ENCODE data around the gene SLC66A2.
"Not testable (repeated sequence)": the region's sequence is repeated elsewhere in the genome, so short reads cannot be mapped to it uniquely, and the experiment has no call there.

Gene SLC66A2

DNA sequence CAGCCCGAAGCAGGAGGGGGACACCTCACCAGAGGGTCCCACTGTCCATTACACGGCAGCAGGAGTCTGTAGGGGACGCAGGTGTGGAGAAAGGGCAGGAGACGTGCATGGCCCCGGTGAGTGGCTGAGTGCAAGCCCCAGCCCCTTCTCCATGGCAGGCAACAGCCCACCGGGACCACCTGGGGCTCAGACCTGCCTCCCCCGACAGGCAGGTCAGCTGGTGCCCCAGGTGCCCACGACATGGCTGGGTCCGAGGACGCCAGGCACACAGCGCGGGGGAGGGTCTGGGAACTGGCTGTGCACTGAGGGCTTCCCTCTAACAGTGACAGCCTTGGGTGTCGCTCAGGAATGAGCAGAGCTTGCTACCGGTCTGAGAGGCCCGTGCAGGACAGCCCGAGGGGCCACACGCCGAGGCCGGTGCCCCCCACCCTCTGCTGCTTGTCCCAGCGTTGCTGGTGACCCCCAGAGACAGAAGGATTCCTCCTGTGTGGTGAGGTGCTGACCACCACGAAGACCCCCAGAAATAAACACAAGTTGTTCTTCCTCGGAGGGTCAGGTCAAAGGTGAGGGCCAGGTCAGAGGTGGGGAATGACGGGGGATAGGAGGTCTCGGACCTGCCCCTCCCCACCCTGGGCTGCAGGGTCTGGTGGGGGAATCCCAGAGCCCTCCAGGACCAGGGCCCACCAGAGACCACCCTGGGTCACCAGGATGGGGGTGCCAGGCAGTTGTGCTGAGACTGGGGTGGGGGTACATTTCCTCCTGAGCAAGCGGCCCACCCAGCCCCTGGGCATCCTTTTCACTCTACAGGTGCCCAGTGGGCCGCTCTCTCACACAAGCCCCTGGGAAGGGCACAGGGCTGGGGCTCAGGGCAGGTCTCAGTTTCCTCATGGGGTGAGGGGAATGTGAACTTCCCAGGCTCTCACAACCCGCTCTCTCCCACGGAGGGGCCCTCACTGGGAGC is 50.6 kb downstream of the SLC66A2 start:
- no peak for DNase-seq

DNA sequence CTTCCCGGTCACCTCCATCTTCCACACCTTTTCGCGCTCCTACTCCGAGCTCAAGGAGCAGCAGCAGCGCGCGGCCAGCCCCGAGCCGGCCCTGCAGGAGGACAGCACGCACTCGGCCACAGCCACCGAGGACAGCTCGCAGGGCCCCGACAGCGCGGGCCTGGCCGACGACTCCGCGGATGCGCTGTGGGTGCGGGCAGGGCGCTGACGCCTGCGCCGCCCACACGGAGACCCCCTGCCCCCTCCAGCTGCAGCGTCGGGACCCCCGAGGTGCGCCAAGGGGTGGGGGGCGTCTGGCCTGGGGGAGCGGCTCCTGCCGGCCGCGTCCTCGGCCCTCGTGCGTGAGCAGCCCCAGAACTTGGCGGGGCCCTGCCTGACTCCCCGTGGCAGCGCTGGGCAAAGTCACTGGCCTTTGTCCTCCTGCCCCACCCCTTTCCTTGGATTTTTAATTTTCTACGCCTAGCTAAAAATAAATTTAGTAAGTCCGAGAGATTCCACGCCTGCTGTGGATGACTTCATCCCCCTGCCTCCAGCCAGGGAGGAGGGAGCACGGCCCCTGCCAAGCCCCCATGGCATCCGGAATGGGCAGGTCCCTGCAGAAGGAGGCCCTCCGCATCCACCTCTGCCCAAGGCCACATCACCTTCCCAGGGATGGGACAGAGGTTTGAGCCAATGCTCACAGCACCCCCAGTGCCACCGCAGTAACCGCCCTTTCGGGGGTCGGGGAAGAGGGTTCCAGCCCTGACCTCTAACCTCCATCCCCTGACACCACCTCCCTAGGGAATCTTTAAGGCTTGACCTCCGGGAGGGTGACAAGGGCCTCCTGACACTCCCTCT is 51.6 kb downstream of the SLC66A2 start:
- no peak for DNase-seq

DNA sequence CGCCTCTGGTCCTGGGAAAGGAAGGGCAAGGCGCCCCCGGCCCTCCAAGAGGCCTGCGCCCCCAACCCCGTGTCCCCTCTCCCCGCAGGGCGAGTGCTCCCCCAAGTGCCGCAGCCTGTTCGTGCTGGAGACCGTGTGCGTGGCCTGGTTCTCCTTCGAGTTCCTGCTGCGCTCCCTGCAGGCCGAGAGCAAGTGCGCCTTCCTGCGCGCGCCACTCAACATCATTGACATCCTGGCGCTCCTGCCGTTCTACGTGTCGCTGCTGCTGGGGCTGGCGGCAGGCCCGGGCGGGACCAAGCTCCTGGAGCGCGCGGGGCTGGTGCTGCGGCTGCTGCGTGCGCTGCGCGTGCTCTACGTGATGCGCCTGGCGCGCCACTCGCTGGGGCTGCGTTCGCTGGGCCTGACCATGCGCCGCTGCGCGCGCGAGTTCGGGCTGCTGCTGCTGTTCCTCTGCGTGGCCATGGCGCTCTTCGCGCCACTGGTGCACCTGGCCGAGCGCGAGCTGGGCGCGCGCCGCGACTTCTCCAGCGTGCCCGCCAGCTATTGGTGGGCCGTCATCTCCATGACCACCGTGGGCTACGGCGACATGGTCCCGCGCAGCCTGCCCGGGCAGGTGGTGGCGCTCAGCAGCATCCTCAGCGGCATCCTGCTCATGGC is 52.4 kb downstream of the SLC66A2 start:
- no peak for DNase-seq

DNA sequence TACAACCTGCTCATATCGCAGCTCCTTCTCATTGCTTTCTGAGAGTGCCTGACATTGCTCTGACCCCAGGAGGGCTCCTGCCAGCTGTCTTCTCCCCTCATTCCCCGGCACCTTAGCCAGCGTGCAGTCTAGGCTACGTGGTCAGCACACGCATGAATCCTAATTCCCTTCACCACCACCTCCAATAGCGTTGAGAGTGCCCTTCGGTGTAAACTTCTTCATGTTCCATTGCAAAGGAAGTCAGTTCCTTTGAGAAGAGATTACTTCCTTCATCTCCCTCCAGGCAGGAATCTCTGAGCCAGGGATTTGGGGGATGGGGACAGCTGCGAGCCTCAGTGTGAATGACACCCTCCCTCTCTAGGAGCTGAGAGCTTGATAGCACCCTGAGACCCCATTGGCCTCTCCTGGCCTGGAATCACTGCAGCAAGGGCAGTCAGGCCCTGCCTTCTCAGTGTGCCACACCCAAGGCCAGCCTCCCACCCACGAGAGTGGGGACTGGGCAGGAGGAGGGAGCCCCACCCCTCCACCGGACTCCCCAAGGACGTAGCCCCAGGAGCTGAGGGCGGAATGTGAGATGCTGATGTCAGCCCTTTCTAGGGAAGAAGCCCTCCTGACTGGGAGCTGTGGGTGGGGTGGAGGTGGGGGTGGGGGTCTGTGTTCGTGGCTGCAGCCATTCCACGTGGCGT is 53.4 kb downstream of the SLC66A2 start:
- no peak for DNase-seq

DNA sequence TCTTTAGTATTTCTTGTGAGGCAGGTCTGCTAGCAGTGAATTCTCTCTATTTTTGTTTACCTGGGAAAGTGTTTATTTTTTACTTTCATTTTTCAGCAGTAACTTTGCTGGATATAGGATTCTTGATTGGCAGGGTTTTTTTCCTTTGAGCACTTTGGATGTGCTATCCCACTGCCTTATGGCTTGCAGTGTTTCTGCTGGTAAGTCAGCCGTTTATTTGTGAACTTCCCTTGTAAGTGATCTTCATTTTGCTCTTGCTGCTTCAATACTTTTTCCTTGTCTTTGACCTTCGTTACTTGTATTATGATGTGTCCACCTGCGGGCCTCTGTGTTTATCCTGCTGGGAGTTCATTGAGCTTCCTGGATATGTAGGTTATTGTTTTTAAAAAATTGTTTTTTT is 54.7 kb downstream of the SLC66A2 start:
- DNase-seq, result no peak

DNA sequence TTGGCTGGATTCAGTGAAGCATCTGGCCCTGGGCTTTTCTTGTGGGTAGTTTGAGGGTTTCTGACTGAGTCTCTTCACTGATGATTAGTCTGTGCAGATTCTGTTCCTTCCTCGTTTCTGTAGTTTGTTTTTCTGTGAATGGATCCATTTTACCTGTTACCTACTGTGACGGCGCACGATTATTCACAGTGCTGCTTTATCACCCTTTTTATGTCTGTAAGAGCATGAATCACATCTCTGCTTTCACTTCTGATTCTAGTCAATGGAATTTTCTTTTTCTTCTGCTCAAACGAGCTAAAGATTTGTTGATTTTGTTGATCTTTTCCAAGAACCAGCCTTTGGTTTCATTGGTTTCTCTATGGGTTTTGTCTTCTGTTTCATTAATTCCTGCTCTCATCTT is 60.8 kb downstream of the SLC66A2 start:
- DNase-seq, result no peak

DNA sequence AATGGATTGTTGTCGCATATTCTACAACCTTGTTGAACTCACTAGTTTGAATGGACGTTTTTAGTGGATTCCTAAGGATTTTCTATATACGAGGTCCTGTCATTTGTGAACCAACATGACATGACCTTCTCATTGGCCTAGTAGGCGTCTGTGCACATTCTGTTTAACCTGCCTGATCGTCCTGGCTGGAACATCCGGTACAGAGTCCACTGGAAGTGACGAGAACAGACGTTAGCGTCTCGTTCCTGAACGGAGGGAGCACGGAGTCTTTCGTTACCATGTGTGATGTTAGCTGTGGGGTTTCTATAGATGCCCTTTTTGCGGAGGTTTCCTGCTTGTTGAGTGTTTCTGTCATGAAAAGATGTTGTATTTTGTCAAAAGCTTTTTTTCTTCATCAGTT is 61.9 kb downstream of the SLC66A2 start:
- no peak for DNase-seq

DNA sequence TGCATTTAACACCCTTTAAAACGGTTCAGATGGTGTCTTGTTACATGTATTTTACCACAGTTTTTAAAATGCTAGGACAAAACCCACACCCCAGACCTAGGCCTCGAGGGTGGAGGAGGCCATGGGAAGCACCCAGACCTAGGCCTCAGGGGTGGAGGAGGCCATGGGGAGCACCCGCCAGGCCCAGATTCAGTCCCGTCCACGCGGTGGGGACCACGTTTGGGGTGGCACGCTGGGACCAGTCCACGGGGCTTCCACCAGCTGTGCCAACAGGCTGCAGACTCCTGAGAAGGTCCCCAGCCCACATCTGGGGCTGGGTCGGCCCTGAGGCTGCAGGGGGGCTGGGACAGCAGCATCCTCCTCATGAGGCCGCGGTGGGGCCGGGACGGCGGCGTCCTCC is 63.4 kb downstream of the SLC66A2 start:
- no peak for DNase-seq

DNA sequence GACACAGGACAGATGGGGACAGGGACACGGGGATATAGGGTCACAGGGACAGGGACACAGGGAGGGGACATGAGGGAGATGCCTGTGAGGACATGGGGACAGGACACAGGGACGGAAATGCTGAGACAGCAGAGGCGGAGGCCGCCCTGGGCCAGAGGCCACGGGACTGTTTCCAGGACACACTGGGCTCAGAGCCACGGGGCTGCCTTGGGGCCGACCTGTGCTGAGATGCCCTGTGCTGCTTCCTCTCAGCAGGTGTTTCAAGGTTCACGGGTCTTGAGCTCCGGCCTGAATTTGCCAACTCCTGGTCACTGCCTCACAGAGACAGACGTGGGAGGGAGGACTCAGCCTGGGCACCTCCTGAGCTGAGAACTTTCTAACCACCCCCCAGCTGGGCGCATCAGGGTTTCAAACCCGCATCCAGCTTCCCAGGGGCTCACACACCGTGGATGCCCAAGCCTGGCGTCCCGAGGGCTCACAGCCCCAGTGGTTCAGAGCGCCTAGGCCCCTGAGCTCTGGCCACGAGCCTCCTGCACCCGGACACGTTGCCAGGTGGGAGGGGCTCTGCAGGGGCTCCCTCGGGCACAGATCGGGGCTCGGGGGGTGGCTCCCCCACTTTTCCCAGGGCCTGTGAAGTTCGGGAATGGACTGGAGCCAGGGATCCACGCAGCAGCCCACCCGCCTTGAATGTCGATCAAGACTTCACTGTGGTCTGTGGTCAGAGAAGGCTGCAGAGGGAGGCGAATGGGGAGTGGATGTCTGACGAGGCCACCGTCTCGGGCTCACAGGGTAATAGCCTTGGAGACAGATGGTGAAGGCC is 64.1 kb downstream of the SLC66A2 start:
- DNase-seq, result no peak

DNA sequence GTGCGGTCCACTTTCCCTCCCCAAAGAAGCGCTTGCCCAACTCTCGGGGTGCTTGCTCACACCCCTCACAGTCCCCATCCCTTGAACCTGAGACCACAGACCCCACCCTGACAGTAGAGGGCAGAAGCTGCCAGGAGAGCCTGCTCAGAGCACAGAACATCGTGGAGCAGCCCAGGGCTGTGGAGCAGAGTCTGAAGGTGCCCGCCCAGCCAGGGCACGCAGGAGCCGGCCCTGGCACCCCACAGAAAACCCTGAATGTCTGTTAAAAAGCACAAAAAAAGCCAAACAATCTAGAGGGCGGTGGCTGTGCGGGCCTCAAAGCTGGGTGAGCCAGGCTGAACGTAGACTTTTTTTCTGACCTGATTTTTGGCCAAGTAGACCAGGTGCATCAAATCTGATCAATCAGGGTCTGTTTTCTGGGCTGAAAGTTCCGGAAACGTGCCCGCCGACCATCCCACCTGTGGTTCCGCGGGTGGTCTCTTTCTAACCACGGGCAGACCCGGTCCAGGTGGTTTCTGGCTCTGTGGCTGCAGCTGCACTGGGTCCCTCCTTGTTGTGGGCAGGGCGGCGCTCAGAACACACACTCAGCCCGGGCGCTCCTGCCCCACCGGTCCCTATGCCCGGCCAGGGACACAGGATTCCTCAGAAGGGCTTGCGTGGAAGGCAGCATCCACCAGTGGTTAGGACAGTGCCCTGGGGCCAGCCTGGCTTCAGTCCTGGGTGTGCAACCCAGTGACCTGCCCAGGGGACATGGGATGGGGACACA is 66.3 kb downstream of the SLC66A2 start:
- DNase-seq, result no peak

DNA sequence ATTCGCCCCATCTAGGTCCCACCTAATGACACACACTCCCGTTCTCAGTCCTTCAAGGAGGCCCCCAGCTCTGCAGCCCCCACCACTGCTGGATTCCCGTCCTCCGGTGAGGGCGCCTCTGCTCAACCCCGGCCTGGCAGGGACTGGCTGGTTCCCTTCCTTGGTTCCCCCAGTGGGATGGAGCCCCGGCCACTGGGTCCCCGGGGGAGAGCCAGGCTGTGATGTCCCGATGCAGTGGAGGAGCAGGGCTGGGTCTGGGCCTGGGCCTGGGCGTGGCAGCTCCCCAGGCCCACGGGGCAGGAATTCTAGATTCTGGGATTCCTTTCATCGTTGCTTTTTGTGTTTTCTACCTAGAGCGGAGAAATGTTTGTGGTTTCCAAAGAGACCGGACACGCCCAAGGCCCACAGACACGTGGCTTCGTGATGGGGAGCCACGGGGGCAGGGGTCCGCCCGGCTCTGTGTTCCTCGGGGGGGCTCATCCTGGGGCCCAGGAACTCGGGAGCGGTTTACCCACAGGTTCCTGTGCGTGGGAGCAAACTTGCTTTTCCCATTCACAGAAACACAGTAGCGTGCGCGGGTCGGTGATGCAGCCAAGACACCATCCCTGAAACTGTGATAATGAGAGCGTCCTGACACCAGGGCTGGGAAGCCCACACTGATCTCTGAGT is 67.0 kb downstream of the SLC66A2 start:
- DNase-seq, result no peak

DNA sequence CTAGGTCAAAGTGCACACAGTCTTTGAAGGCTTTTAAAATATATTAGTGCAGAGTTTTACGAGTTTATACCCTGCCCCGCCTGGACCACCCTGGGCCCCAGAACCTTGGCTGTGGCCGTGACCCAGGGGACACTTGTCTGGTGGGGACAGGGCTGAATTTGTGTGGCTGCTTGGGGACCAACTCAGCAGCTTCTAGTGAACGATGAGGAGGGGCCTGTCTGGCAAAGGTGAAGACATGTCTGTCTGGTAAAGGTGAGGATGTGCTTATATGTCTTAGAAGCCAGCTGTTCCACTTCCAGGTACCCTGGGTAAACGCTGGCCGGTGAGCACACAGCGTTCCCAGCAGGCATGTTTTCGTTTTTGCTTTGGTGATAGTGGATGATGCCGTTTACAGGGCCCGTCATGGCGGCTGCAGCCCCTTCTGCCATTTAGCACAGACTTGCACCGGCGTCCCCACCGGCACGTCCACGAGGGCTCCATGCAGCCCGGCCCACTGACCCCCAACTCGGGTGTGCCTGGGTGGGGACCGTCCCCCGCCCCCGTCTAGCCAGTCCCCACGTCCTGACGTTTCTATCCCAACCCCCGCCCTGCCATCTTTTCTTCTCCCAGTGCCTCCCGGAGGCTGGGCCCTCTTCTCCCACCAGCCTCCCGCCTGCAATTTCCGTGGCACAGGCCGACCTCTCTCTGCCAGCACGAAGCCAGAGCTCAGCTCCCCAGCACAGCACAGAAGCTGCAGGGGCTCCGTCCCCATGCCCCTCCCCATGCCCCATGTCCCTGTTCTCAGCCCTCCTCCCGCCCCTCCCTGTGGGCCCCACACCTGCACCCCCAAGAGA is 67.8 kb downstream of the SLC66A2 start:
- DNase-seq, result no peak

DNA sequence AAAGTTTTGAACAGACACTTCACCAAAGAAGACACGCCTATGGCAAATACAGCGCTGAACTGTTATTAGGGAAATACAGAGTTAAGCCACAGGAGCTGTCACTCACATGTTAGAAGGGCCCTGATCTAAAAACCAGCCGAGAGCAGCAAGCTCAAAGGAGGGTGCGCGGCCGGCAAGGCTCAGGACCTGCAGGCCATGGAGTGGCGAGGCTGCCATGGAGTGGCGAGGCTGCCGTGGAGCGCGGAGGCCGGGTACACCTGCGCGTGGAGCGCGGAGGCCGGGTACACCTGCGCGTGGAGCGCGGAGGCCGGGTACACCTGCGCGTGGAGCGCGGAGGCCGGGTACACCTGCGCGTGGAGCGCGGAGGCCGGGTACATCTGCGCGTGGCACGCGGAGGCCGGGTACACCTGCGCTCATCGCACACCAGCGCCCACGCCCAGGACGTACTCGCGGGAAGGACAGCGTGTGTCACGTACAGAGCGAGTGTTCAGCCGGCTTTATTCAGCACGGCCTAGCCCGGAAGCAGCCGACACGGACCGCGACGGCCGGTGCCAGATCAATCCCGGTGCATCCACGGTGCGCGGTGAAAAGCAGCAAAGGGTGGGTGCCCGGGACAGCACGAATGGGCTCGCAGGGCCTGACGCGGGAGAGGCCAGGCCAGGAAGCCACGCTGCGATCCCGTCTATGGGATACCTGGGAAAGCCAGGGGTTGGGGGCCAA is 68.8 kb downstream of the SLC66A2 start:
- no peak for DNase-seq

DNA sequence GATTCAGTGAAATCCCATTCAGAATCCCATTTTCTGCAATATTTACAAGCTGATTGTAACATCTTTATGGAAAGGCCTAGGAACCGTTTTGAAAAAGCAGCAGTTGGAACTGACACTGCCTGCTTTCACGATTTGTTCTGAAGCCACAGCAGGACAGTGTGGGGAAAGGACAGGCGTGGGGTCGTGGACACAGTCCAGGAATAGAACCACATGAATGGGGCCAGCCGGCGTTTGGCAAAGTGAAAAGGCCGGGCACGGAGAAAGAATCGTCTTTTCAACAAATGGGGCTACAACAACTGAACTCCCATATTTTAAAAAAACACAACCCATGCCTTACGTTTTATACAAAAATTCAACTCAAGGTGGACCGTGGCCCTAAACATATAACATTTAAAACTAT is 69.8 kb downstream of the SLC66A2 start:
- no peak for DNase-seq

DNA sequence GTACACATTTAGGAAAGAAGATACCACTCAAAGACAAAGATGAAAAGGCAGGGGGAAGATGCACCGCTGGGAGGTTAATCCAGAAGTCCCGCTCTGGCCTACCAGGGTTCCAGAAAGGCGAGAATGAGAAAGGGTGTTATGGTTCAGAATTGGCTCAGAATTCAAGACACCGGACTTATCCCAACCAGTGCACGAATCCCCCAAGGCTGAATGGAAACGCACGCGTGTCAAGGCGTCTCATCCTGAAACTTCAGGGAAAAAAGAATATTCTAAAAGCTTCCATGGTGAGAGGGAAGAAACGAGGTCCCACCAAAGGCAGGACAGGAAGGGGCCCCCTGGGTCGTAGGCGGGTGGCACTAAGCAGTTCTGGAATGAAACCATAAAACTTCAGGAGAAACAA is 71.9 kb downstream of the SLC66A2 start:
- DNase-seq, result no peak

DNA sequence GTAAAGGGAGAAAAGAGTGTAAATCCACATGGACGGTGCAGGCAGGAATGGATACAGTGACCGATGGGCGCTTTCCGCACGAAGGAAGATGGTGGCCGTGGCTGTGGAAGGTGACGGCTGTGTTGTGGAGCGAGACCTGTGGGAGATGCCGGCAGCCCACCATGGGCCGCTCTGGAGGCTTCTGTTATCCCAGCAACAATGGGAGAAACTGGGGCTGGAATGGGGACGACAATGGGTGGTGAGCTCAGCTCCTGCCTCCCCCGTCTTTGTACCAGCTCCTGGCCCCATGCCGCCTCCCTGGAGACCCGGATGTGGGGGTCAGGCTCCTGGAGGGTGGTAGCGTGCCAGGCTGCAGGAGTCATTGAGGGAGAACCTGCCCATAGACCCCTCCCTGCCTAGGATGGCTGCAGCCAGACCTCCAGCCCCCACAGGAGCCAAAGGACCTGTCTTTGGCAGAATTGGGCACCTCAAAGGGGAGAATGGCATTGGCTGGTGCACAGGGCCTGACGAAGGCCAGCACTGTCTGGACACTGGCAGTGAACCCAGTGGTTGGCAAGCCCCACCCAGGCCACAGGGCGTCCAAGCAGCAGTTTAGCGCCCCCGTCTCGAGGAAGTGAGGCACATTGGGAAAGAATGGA is 72.6 kb downstream of the SLC66A2 start:
- no peak for DNase-seq

DNA sequence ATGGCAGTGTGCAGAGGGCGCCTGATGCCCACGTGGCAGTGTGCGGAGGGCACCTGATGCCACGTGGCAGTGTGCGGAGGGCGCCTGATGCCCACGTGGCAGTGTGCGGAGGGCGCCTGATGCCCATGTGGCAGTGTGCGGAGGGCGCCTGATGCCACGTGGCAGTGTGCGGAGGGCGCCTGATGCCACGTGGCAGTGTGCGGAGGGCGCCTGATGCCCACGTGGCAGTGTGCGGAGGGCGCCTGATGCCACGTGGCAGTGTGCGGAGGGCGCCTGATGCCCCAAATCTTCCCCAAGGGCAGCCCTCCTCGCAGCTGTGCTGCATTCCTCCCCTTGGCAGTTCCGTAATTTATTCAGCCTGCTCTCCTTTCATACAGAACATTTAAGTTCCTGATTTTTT is 73.2 kb downstream of the SLC66A2 start:
- not testable (repeated sequence) for DNase-seq

Measured in 8988T (cell line).